Progenitor cell of endocrine pancreas (in vitro differentiated cells): ENCODE results near the gene BMP5. TPM values are rescaled to one million over a fixed set of nuclear protein-coding genes. Genes with fewer than 3 reads are reported as not detected.

Experiments used
- DNase-seq: peaks from one replicate; pipeline ENCODE4 v3.0.0; 2021; ENCODE audit warnings: low spot score; ENCODE audit not compliant: unreplicated experiment
- H3K27ac Mint-ChIP-seq: 2 replicates; pipeline ENCODE4 v1.8.0; 2021; ENCODE audit warnings: mild to moderate bottlenecking, moderate library complexity, mixed read lengths
- H3K27me3 Mint-ChIP-seq: 2 replicates; pipeline ENCODE4 v1.8.0; 2021; ENCODE audit warnings: mixed read lengths
- H3K36me3 Mint-ChIP-seq: 2 replicates; pipeline ENCODE4 v1.8.0; 2022; ENCODE audit warnings: mixed read lengths; ENCODE audit not compliant: insufficient read depth
- H3K4me1 Mint-ChIP-seq: 2 replicates; pipeline ENCODE4 v1.8.0; 2021; ENCODE audit warnings: low read depth, mixed read lengths
- H3K4me3 Mint-ChIP-seq: 2 replicates; pipeline ENCODE4 v1.8.0; 2021; ENCODE audit warnings: low read depth, mild to moderate bottlenecking, moderate library complexity, mixed read lengths
- H3K9me3 Mint-ChIP-seq: 2 replicates; pipeline ENCODE4 v1.8.0; 2021; ENCODE audit warnings: low read depth, mixed read lengths
- CTCF ChIP-seq: fragments of 200-600 bp; sonication (generic); IDR thresholded peaks from one replicate; pipeline ENCODE4 v1.5.0; 2021; ENCODE audit warnings: antibody characterized with exemption, mild to moderate bottlenecking; ENCODE audit not compliant: unreplicated experiment
- total RNA-seq: library from RNA; stranded (reverse); gene quantifications from 2 replicates; pipeline ENCODE4 v1.2.1, GENCODE V29; 2021

The BMP5 gene
- total RNA-seq, 1 donor from 2014 or later = 0.91 TPM

- no peak overlapping the region for H3K4me3 Mint-ChIP-seq
- no peaks in the 10 kb centered on the region for H3K27me3 Mint-ChIP-seq
- H3K36me3 Mint-ChIP-seq = no peaks in the 10 kb centered on the region
- no peak overlapping the region for H3K27ac Mint-ChIP-seq
- TF ChIP-seq CTCF = no peak
- no peak for DNase-seq
- H3K9me3 Mint-ChIP-seq = no peaks in the 10 kb centered on the region
- peaks cover 3% of the 10 kb centered on the region for H3K4me1 Mint-ChIP-seq
Measured at GRCh38 chr6:55758156-55758937, 117.0 kb downstream of the BMP5 start.

- no peaks in the 10 kb centered on the region for H3K27me3 Mint-ChIP-seq
- no peak overlapping the region for H3K4me3 Mint-ChIP-seq
- no peak for DNase-seq
- H3K9me3 Mint-ChIP-seq = no peaks in the 10 kb centered on the region
- TF ChIP-seq CTCF = no peak
- peaks cover 3% of the 10 kb centered on the region for H3K4me1 Mint-ChIP-seq
- no peaks in the 10 kb centered on the region for H3K36me3 Mint-ChIP-seq
- H3K27ac Mint-ChIP-seq = no peak overlapping the region
Measured at GRCh38 chr6:55756531-55757031, 118.8 kb downstream of the BMP5 start.

- H3K36me3 Mint-ChIP-seq = no peaks in the 10 kb centered on the region
- H3K4me1 Mint-ChIP-seq = no peaks in the 10 kb centered on the region
- H3K27me3 Mint-ChIP-seq = no peaks in the 10 kb centered on the region
- no peak for TF ChIP-seq CTCF
- H3K27ac Mint-ChIP-seq = no peak overlapping the region
- DNase-seq = no peak
- no peak overlapping the region for H3K4me3 Mint-ChIP-seq
- peaks cover 6% of the 10 kb centered on the region for H3K9me3 Mint-ChIP-seq
Measured at GRCh38 chr6:55748880-55749279, 126.5 kb downstream of the BMP5 start.

- no peaks in the 10 kb centered on the region for H3K36me3 Mint-ChIP-seq
- no peak overlapping the region for H3K27ac Mint-ChIP-seq
- no peaks in the 10 kb centered on the region for H3K4me1 Mint-ChIP-seq
- no peak overlapping the region for H3K4me3 Mint-ChIP-seq
- no peak for DNase-seq
- H3K9me3 Mint-ChIP-seq = peaks cover 6% of the 10 kb centered on the region
- no peaks in the 10 kb centered on the region for H3K27me3 Mint-ChIP-seq
- no peak for TF ChIP-seq CTCF
Measured at GRCh38 chr6:55746473-55746872, 128.9 kb downstream of the BMP5 start.

- peaks cover 5% of the 10 kb centered on the region for H3K4me1 Mint-ChIP-seq
- no peaks in the 10 kb centered on the region for H3K27me3 Mint-ChIP-seq
- TF ChIP-seq CTCF = no peak
- no peak overlapping the region for H3K27ac Mint-ChIP-seq
- H3K4me3 Mint-ChIP-seq = no peak overlapping the region
- H3K9me3 Mint-ChIP-seq = peaks cover 23% of the 10 kb centered on the region
- DNase-seq = no peak
- no peaks in the 10 kb centered on the region for H3K36me3 Mint-ChIP-seq
Measured at GRCh38 chr6:55734256-55734655, 141.1 kb downstream of the BMP5 start.
